ENCODE results near the gene FCGR2B. TPM values are rescaled to one million over a fixed set of nuclear protein-coding genes. Genes with fewer than 3 reads are reported as not detected.
"Not testable (repeated sequence)": the region's sequence is repeated elsewhere in the genome, so short reads cannot be mapped to it uniquely, and the experiment has no call there.

The FCGR2B gene
- total RNA-seq, 1 experiment from 2014 or later = not detected

GRCh38 chr1:161631076-161631475 is 31.9 kb upstream of the FCGR2B start, which contains the start of gene FCGR3B (continued):
- TF ChIP-seq, protein P1, sequence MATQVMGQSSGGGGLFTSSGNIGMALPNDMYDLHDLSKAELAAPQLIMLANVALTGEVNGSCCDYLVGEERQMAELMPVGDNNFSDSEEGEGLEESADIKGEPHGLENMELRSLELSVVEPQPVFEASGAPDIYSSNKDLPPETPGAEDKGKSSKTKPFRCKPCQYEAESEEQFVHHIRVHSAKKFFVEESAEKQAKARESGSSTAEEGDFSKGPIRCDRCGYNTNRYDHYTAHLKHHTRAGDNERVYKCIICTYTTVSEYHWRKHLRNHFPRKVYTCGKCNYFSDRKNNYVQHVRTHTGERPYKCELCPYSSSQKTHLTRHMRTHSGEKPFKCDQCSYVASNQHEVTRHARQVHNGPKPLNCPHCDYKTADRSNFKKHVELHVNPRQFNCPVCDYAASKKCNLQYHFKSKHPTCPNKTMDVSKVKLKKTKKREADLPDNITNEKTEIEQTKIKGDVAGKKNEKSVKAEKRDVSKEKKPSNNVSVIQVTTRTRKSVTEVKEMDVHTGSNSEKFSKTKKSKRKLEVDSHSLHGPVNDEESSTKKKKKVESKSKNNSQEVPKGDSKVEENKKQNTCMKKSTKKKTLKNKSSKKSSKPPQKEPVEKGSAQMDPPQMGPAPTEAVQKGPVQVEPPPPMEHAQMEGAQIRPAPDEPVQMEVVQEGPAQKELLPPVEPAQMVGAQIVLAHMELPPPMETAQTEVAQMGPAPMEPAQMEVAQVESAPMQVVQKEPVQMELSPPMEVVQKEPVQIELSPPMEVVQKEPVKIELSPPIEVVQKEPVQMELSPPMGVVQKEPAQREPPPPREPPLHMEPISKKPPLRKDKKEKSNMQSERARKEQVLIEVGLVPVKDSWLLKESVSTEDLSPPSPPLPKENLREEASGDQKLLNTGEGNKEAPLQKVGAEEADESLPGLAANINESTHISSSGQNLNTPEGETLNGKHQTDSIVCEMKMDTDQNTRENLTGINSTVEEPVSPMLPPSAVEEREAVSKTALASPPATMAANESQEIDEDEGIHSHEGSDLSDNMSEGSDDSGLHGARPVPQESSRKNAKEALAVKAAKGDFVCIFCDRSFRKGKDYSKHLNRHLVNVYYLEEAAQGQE (IDR thresholded peaks at IDR 0.05; ENCODE audit: low read depth) = no peak
- TF ChIP-seq POLR2AphosphoS5 (IDR thresholded peaks at IDR 0.05; ENCODE audit: low read depth, low read length) = no peak
- TF ChIP-seq FOSL1 (IDR thresholded peaks at IDR 0.05; ENCODE audit: low read depth) = no peak
- TF ChIP-seq MAX (IDR thresholded peaks at IDR 0.05) = no peak
- no peak for TF ChIP-seq ZFX (IDR thresholded peaks at IDR 0.05)
- TF ChIP-seq, protein P2, sequence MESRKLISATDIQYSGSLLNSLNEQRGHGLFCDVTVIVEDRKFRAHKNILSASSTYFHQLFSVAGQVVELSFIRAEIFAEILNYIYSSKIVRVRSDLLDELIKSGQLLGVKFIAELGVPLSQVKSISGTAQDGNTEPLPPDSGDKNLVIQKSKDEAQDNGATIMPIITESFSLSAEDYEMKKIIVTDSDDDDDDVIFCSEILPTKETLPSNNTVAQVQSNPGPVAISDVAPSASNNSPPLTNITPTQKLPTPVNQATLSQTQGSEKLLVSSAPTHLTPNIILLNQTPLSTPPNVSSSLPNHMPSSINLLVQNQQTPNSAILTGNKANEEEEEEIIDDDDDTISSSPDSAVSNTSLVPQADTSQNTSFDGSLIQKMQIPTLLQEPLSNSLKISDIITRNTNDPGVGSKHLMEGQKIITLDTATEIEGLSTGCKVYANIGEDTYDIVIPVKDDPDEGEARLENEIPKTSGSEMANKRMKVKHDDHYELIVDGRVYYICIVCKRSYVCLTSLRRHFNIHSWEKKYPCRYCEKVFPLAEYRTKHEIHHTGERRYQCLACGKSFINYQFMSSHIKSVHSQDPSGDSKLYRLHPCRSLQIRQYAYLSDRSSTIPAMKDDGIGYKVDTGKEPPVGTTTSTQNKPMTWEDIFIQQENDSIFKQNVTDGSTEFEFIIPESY (IDR thresholded peaks at IDR 0.05; ENCODE audit: extremely low read depth, insufficient replicate concordance, low read length) = no peak
- TF ChIP-seq POLR2A (IDR thresholded peaks at IDR 0.05; ENCODE audit: borderline replicate concordance, extremely low read depth, insufficient read depth, insufficient read length) = no peak
- TF ChIP-seq CEBPB (IDR thresholded peaks at IDR 0.05; ENCODE audit: low read depth) = no peak
- no peak for TF ChIP-seq EZH2 (IDR thresholded peaks at IDR 0.05)

- intact Hi-C loops (cut with micrococcal nuclease); H4K20me1 ChIP-seq (ENCODE audit: insufficient read depth); H3K4me3 ChIP-seq (replicated peaks in 1 of 2; ENCODE audit: low read depth in 1 of 2, low read length in 2 of 2); CTCF ChIA-PET; RAD21 ChIA-PET (ENCODE audit: low non-redundant PET in 1 of 2, low total read pairs in 2 of 2, uncharacterized antibody in 2 of 2, unreplicated experiment in 2 of 2); BruUV-seq (replicated peaks); H2AFZ ChIP-seq (ENCODE audit: low read depth, low read length, poor library complexity, severe bottlenecking); H3K27ac ChIP-seq (ENCODE audit: low read depth, low read length); DNase-seq (ENCODE audit: low read depth, low spot score); H3K79me2 ChIP-seq (ENCODE audit: insufficient read depth, low read length); H3K27me3 ChIP-seq (ENCODE audit: insufficient read depth, low read length); ATAC-seq; H3K4me2 ChIP-seq (ENCODE audit: low read length); H3K9ac ChIP-seq (ENCODE audit: low read length); H3K9me2 ChIP-seq (ENCODE audit: insufficient read depth); POLR2A ChIA-PET; H3K36me3 ChIP-seq (ENCODE audit: control insufficient read depth in 1 of 2, insufficient read depth in 2 of 2, low read length in 2 of 2); H3K9me3 ChIP-seq (ENCODE audit: control insufficient read depth in 1 of 2, insufficient read depth in 1 of 2, low read depth in 1 of 2, low read length in 2 of 2); H3K4me1 ChIP-seq (ENCODE audit: control insufficient read depth in 1 of 2, insufficient read depth in 2 of 2, low read length in 2 of 2): not testable (repeated sequence)
These were observed 27.9 kb upstream of the FCGR2B start for GRCh38 chr1:161634993-161635392.

DNA sequence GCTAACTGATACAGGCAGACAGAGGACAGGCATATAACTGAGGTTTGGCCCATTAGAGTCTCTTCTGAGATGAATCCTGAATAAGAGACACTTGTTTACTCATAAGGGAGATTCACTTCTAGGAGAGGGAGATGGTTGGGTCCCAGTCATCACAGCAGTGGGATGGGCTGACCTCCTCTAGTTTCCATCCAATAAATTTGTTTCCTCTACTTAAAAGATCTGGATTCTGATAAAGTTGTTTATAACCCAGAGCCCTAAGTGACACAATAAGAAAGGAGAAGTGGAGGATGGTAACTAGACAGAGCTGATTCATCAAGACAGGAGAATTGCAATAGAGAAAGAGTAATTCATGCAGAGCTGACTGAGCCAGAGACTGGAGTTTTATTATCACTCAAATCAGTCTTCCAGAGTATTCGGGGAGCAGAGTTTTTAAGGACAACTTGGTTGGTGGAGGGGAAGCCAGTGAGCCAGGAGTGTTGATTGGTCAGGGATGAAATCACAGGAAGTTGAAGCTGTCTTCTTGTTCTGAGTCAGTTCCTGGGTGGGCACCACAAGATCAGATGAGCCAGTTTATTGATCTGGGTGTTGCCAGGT is 26.7 kb upstream of the FCGR2B start:
- H3K36me3 ChIP-seq (ENCODE audit: control insufficient read depth in 1 of 2, insufficient read depth in 2 of 2, low read length in 2 of 2); H3K4me2 ChIP-seq (ENCODE audit: low read length); intact Hi-C loops (cut with micrococcal nuclease); H3K4me3 ChIP-seq (replicated peaks in 1 of 2; ENCODE audit: low read depth in 1 of 2, low read length in 2 of 2); H3K9me2 ChIP-seq (ENCODE audit: insufficient read depth); H3K4me1 ChIP-seq (ENCODE audit: control insufficient read depth in 1 of 2, insufficient read depth in 2 of 2, low read length in 2 of 2); RAD21 ChIA-PET (ENCODE audit: low non-redundant PET in 1 of 2, low total read pairs in 2 of 2, uncharacterized antibody in 2 of 2, unreplicated experiment in 2 of 2); H3K9ac ChIP-seq (ENCODE audit: low read length); CTCF ChIA-PET; H3K9me3 ChIP-seq (ENCODE audit: control insufficient read depth in 1 of 2, insufficient read depth in 1 of 2, low read depth in 1 of 2, low read length in 2 of 2); H3K27ac ChIP-seq (ENCODE audit: low read depth, low read length); H2AFZ ChIP-seq (ENCODE audit: low read depth, low read length, poor library complexity, severe bottlenecking); POLR2A ChIA-PET; H3K79me2 ChIP-seq (ENCODE audit: insufficient read depth, low read length); DNase-seq (ENCODE audit: low read depth, low spot score); H3K27me3 ChIP-seq (ENCODE audit: insufficient read depth, low read length); H4K20me1 ChIP-seq (ENCODE audit: insufficient read depth); BruUV-seq (replicated peaks); ATAC-seq: not testable (repeated sequence)
